Omental fat pad (tissue), 4 donors: ENCODE measurements around the gene RCSD1. TPM values are rescaled to one million over a fixed set of nuclear protein-coding genes. Genes with fewer than 3 reads are reported as not detected.

ENCODE experiments used
- ATAC-seq: fragments of 150-250 bp; one replicate; pipeline ENCODE4 v1.9.1; 2016; ENCODE audit warnings: mild to moderate bottlenecking, moderate library complexity; ENCODE audit not compliant: low FRiP score
- DNase-seq: peaks from one replicate; pipeline ENCODE4 v3.0.0-alpha.2; 2019; ENCODE audit warnings: low spot score
- total RNA-seq, 4 donors: library from RNA; depleted of rRNA; stranded (reverse); fragments of >200 nt; gene quantifications; one replicate each; pipeline ENCODE4 v1.1.0, GENCODE V29; 2016
- TF ChIP-seq, protein P1 (sequence below), 3 donors: fragments of 450-650 bp; IDR thresholded peaks; one replicate each; pipeline ENCODE4 v1.5.1; 2016 to 2017; ENCODE audit warnings: antibody characterized with exemption in 3 of 3, mild to moderate bottlenecking in 3 of 3, moderate library complexity in 2 of 3

RCSD1 gene
- total RNA-seq, 4 donors from 2014 or later, result 11.3 to 37.5 (median 16.2) TPM

GRCh38 chr1:167618366-167618765 lies 11.7 kb upstream of the RCSD1 start:
- ATAC-seq, result no peak

GRCh38 chr1:167618789-167619188 lies 11.2 kb upstream of the RCSD1 start:
- TF ChIP-seq, protein P1, sequence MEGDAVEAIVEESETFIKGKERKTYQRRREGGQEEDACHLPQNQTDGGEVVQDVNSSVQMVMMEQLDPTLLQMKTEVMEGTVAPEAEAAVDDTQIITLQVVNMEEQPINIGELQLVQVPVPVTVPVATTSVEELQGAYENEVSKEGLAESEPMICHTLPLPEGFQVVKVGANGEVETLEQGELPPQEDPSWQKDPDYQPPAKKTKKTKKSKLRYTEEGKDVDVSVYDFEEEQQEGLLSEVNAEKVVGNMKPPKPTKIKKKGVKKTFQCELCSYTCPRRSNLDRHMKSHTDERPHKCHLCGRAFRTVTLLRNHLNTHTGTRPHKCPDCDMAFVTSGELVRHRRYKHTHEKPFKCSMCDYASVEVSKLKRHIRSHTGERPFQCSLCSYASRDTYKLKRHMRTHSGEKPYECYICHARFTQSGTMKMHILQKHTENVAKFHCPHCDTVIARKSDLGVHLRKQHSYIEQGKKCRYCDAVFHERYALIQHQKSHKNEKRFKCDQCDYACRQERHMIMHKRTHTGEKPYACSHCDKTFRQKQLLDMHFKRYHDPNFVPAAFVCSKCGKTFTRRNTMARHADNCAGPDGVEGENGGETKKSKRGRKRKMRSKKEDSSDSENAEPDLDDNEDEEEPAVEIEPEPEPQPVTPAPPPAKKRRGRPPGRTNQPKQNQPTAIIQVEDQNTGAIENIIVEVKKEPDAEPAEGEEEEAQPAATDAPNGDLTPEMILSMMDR (IDR thresholded peaks at IDR 0.05), result no peak
- no peak for ATAC-seq
- DNase-seq, result no peak

More at GRCh38 chr1:167618366-167618765, 11.7 kb upstream of the RCSD1 start:
- DNase-seq, result no peak
- TF ChIP-seq, protein P1 (IDR thresholded peaks at IDR 0.05), result no peak

DNA sequence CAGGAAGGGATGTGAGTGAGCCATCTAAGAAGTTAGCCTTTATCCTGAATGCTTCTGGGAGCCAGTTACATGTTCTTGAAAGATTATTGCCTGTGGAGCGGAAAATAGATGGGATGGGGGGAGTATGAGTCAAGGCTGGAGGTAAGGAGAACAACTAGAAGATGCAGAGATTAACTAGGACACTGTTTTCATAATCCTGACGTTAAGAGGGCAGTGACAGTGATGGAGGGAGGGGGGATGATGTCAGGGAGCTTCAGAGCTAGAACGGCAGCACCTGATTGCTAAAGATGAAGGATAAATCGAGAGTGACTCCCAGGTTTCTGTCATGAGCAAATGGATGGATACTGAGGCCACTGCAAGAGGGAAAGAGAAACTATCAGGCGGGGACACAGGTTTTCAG lies 10.0 kb upstream of the RCSD1 start:
- no peak for ATAC-seq
- TF ChIP-seq, protein P1 (IDR thresholded peaks at IDR 0.05), result no peak
- no peak for DNase-seq

DNA sequence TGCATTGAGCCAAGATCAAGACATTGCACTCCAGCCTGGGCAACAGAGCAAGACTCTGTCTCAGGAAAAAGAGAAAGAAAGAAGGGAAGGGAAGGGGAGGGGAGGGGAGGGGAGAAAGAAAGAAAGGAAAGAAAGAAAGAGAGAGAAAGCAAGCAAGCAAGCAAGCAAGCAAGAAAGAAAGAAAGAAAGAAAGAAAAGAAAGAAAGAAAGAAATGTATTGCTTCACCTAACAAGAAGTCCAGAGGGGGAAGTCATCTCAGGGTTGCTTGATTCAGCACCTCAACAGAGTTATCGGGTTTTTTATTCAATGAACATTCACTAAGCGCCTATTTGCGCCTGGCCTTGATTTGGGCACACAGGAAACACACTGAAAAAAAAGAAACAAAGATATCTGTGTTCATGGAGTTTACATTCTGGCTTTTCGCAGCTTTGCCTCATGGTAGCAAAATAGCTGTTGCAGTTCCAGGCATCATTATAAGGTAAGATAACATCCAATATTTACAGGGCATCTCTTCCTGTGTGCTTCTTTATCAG lies 8.2 kb upstream of the RCSD1 start:
- DNase-seq, result no peak
- no peak for ATAC-seq
- TF ChIP-seq, protein P1 (IDR thresholded peaks at IDR 0.05), result no peak

DNA sequence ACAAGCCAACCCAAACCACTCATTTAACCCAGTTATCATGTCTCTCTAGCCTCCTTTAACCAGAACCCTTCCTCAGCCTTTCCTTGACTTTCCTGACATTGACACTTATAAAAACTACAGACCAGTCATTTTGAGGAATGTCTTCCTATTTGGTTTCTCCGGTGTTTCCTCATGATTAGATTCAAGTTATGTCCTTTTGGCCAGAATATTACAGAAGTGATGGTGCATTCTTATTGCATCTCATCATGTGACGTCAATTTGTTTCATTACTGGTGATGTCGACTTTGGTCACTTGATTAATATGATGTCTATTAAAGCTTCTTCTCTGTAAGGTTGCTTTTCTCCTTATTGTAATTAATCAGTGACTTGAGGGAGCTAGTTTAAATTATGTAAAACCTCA lies 6.1 kb upstream of the RCSD1 start:
- TF ChIP-seq, protein P1 (IDR thresholded peaks at IDR 0.05), result no peak
- DNase-seq (no peak), ATAC-seq (no peak)

DNA sequence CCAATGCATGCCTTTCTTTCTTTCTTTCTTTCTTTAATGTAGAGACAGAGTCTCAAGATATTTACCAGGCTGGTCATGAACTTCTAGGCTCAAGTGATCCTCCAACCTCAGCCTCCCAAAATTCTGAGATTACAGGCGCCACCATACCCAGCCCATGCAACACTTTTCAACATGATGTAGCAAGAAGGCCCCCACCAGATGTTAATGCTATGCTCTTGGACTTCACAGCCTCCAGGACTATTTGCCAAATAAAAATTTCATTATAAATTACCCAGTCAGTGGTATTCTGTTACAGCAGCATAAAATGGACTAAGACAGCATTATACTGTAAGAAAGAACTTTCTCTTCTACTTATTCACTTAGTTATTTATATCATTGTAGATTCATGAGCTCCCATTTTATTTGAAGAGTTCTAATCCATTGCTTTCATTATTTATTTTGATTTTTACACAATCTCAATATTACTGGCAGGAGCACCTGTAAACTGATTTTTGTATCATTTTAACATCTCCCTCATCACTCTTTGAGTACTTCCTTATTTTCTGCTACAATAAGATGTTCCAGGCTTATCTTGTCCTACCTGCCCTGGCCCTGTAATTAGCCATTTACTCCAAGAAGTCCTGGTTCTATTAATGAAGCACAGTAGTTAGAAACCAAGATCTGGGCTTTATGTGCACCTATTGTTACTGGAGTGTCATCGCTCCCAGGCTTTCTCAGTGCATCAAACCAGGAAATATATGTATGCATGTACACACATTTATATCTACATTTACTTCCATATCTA lies 4.8 kb upstream of the RCSD1 start:
- DNase-seq (no peak), ATAC-seq (no peak)
- TF ChIP-seq, protein P1 (IDR thresholded peaks at IDR 0.05), result no peak

GRCh38 chr1:167627615-167627864 lies 2.5 kb upstream of the RCSD1 start:
- no peak for DNase-seq
- ATAC-seq, result no peak
- TF ChIP-seq, protein P1 (IDR thresholded peaks at IDR 0.05), result no peak
